ENCODE results near the gene NPDC1. TPM values are rescaled to one million over a fixed set of nuclear protein-coding genes. Genes with fewer than 3 reads are reported as not detected.
A peak's percentile ranks its signal among the peaks of the same experiment; 100 is the strongest.

The NPDC1 gene
- total RNA-seq, 1 donor from 2014 or later: 152 TPM

DNA sequence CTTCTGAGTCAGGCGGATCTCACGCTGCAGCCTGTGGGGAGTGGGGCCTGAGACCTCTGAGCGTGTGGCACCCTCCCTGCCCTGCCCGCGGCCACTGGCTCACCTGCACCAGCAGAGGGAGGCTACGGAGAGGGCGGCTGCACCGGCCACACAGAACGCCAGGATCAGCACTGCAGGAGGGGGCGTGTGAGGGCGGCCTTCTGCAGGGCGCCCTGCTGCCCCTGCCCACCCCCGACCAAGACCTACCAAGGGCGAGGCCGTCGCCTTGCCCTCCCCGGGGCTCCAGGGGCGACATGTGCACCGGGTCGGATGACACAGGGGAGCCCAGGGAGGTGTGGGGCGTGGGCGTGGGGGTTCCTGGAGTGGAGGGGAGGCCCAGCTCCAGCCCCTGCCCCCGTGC lies 5.4 kb downstream of the NPDC1 start:
- intact Hi-C loops (cut with DNase I): no loop called here
- H3K27me3 ChIP-seq: peaks cover 9% of the 10 kb centered on the region
- H3K4me3 ChIP-seq: peak overlapping the region; percentile 10
- H3K4me1 ChIP-seq: peaks cover 15% of the 10 kb centered on the region
- no peaks in the 10 kb centered on the region for H3K9me3 ChIP-seq
- no peak for ATAC-seq
- H3K27ac ChIP-seq: peak overlapping the region; percentile 30
- DNase-seq: no peak
- TF ChIP-seq, protein P1, sequence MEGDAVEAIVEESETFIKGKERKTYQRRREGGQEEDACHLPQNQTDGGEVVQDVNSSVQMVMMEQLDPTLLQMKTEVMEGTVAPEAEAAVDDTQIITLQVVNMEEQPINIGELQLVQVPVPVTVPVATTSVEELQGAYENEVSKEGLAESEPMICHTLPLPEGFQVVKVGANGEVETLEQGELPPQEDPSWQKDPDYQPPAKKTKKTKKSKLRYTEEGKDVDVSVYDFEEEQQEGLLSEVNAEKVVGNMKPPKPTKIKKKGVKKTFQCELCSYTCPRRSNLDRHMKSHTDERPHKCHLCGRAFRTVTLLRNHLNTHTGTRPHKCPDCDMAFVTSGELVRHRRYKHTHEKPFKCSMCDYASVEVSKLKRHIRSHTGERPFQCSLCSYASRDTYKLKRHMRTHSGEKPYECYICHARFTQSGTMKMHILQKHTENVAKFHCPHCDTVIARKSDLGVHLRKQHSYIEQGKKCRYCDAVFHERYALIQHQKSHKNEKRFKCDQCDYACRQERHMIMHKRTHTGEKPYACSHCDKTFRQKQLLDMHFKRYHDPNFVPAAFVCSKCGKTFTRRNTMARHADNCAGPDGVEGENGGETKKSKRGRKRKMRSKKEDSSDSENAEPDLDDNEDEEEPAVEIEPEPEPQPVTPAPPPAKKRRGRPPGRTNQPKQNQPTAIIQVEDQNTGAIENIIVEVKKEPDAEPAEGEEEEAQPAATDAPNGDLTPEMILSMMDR (IDR thresholded peaks at IDR 0.05): no peak
- H3K36me3 ChIP-seq: no peaks in the 10 kb centered on the region

DNA sequence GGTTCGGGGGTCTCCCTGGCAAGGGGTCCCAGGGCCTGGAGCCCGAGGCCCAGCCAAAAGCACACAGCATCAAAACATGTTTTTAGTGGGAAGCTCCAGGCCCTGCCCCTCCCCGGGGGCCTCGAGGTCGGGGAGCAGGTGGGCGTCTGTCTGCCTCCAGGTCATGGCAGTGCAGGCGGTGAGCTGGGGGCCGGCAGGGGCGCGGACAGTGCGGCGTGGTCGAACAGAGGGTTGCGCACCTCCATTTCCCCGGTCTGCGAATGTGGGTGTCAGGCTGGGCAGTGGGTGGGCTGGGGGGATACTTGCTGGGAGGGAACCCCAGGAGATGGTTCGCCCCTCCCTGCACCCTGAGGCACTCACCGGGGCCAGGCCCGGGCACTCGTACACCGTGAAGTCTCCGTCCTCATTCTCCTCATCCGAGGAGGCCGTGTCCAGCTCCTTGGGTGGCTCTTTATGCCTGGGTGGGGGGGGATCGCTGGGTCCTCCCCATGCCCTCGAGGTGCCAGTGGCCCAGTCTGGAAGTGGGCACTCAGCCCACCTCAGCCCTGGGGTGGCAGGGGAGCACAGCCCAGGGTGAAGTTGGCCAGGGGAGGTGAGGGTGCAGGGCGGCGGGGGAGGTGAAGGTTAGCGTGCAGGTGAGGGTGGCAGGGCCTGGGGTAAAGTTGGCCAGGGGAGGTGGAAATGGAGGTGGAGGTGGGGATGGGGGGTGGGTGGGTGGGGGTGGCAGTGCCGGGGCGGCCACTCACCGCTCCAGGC lies 6.2 kb downstream of the NPDC1 start:
- Histone ChIP-seq H3K27me3 (peaks cover 4% of the 10 kb centered on the region), H3K4me3 (no peak overlapping the region), H3K27ac (no peak overlapping the region), H3K4me1 (peaks cover 12% of the 10 kb centered on the region), H3K36me3 (no peaks in the 10 kb centered on the region), H3K9me3 (no peaks in the 10 kb centered on the region)
- TF ChIP-seq, protein P1 (IDR thresholded peaks at IDR 0.05): no peak
- DNase-seq (no peak), ATAC-seq (no peak)
- intact Hi-C loops (cut with DNase I): loop anchor here (10.0 kb wide), 1 partner anchor 95 kb away; the partner anchor contains the start of genes C8G and FBXW5

DNA sequence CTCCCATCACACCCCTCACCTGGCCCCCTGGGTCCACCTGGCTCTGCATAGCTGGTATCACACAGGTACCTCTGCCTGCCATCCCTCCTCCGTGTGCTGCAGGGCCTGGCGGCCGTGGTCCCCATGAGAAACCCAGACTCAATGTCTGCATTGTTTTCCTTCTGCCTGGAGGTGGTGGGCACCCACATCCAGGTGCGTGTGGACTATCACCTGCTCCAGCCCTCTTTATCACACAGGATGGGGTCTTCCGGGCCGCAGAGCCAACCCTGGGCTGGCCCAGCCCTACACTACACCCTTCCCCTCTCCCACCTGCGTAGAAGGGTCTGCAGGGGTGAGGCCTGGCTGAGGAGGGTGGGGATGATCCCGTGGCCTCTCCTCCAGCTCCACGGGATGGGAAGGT lies 7.1 kb downstream of the NPDC1 start:
- no peak for ATAC-seq
- Histone ChIP-seq H3K27ac (no peak overlapping the region), H3K4me1 (peaks cover 10% of the 10 kb centered on the region), H3K36me3 (no peaks in the 10 kb centered on the region), H3K9me3 (no peaks in the 10 kb centered on the region), H3K4me3 (no peak overlapping the region), H3K27me3 (no peaks in the 10 kb centered on the region)
- TF ChIP-seq, protein P1 (IDR thresholded peaks at IDR 0.05): no peak
- intact Hi-C loops (cut with DNase I): loop anchor here (10.0 kb wide), 1 partner anchor 94 kb away; the partner anchor contains the start of genes C8G and FBXW5
- no peak for DNase-seq

DNA sequence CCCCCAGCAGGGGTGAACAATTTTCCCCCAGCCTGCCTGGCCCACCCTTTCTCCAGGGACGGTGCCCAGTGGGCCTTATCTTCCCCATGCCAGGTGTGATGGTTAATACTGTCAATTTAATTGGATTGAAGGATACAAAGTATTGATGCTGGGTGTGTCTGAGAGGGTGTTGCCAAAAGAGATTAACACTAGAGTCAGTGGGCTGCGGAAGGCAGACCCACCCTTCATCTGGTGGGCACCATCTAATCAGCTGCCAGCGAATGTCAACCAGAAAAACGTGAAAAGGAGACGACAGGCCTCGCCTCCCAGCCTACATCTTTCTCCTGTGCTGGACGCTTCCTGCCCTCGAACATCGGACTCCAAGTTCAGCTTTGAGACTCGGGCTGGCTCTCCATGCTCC lies 8.5 kb downstream of the NPDC1 start:
- ATAC-seq: no peak
- intact Hi-C loops (cut with DNase I): loop anchor here (10.0 kb wide), 1 partner anchor 93 kb away; the partner anchor contains the start of genes C8G and FBXW5

DNA sequence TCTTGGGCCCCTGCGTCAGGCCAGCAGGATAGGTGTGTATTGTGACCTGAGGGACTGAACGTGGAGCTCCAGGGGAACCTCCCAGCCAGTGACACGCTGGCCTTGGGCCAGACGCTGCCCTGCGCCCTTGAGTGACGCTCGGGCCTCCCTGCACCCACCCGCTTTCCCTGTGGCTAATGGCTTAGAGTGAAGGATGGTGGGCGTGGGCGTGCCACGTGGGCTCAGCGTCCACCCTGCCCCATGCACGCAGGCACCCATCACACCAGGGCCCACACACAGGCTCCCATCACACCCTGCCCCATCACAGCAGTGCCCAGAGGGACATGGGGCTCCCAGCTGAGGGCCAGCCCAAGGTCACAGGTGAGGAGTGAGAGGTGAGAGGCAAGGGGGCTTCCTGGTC lies 8.9 kb downstream of the NPDC1 start:
- intact Hi-C loops (cut with DNase I): loop anchor here (10.0 kb wide), 1 partner anchor 92 kb away; the partner anchor contains the start of genes C8G and FBXW5
- H3K4me1 ChIP-seq: peaks cover 10% of the 10 kb centered on the region
- no peak overlapping the region for H3K27ac ChIP-seq
- H3K27me3 ChIP-seq: no peaks in the 10 kb centered on the region
- DNase-seq (no peak), ATAC-seq (no peak)
- no peak overlapping the region for H3K4me3 ChIP-seq
- TF ChIP-seq, protein P1 (IDR thresholded peaks at IDR 0.05): no peak
- H3K36me3 ChIP-seq: no peaks in the 10 kb centered on the region
- no peaks in the 10 kb centered on the region for H3K9me3 ChIP-seq

More for the DNA sequence above, 8.5 kb downstream of the NPDC1 start:
- no peak for DNase-seq
- Histone ChIP-seq H3K27me3 (no peaks in the 10 kb centered on the region), H3K36me3 (no peaks in the 10 kb centered on the region), H3K4me1 (peaks cover 10% of the 10 kb centered on the region), H3K4me3 (no peak overlapping the region), H3K9me3 (no peaks in the 10 kb centered on the region), H3K27ac (no peak overlapping the region)
- TF ChIP-seq, protein P1 (IDR thresholded peaks at IDR 0.05): no peak
